GM12872 (cell line): ENCODE measurements around the gene FAM78A.

ENCODE experiments used
- CTCF ChIP-seq: IDR thresholded peaks from 3 replicates; pipeline ENCODE4 v1.5.1; 2011; ENCODE audit warnings: low read depth, mild to moderate bottlenecking, low read length, moderate library complexity; ENCODE audit not compliant: insufficient read depth

FAM78A gene

GRCh38 chr9:131312822-131313770, 36.8 kb upstream of the FAM78A start:
- TF ChIP-seq CTCF: no peak

- no peak for TF ChIP-seq CTCF
Observed at GRCh38 chr9:131312246-131312645, 35.9 kb upstream of the FAM78A start.

GRCh38 chr9:131310833-131311554, 34.7 kb upstream of the FAM78A start:
- TF ChIP-seq CTCF: peak; percentile 37; the same call in 2 of the 3 replicates

- no peak for TF ChIP-seq CTCF
Observed at GRCh38 chr9:131309530-131310276, 33.4 kb upstream of the FAM78A start.

- TF ChIP-seq CTCF: no peak
Observed at GRCh38 chr9:131308906-131309529, 32.7 kb upstream of the FAM78A start.

- no peak for TF ChIP-seq CTCF
Observed at GRCh38 chr9:131308452-131308851, 32.1 kb upstream of the FAM78A start.
